WTC11 (cell line): ENCODE measurements around the gene RBM10. TPM values are rescaled to one million over a fixed set of nuclear protein-coding genes. Genes with fewer than 3 reads are reported as not detected.

ENCODE experiments used
- ATAC-seq: fragments of 200-7000 bp; cut with Tn5 transposase; 2 replicates; pipeline ENCODE4 v1.10.0; 2021; ENCODE audit warnings: mild to moderate bottlenecking, moderate library complexity
- CTCF ChIA-PET: fragments of 300-600 bp; sonication (Branson Sonifier 250); formaldehyde crosslinking; loops from one replicate; lab custom pipeline; 2021; ENCODE audit warnings: antibody characterized with exemption; lab: Charles Lee
- POLR2A ChIA-PET: fragments of 350-600 bp; sonication (Branson Sonifier 250); formaldehyde crosslinking; loops from one replicate; lab custom pipeline; 2021; ENCODE audit warnings: antibody characterized with exemption; lab: Charles Lee
- DNase-seq: peaks from one replicate; pipeline ENCODE4 v3.0.0; 2021; ENCODE audit warnings: low spot score
- H3K27ac Mint-ChIP-seq: 2 replicates; pipeline ENCODE4 v1.8.0; 2021; ENCODE audit warnings: mixed read lengths
- H3K27me3 Mint-ChIP-seq: 2 replicates; pipeline ENCODE4 v1.8.0; 2021; ENCODE audit warnings: low read depth, mild to moderate bottlenecking, moderate library complexity, mixed read lengths
- H3K36me3 Mint-ChIP-seq: 2 replicates; pipeline ENCODE4 v1.8.0; 2021; ENCODE audit warnings: mixed read lengths
- H3K4me1 Mint-ChIP-seq: 2 replicates; pipeline ENCODE4 v1.8.0; 2022; ENCODE audit warnings: mixed read lengths
- H3K4me3 Mint-ChIP-seq: 2 replicates; pipeline ENCODE4 v1.8.0; 2021; ENCODE audit warnings: mild to moderate bottlenecking, moderate library complexity, mixed read lengths
- H3K9me3 Mint-ChIP-seq: 2 replicates; pipeline ENCODE4 v1.8.0; 2021; ENCODE audit warnings: mixed read lengths
- ATF1 ChIP-seq: sonication (generic); formaldehyde crosslinking; IDR thresholded peaks from 2 replicates; pipeline ENCODE4 v1.8.1; 2023; ENCODE audit warnings: mild to moderate bottlenecking, moderate library complexity, missing genetic modification reagents
- CREB1 ChIP-seq: sonication (generic); formaldehyde crosslinking; IDR thresholded peaks from 2 replicates; pipeline ENCODE4 v1.8.0; 2023; ENCODE audit warnings: mild to moderate bottlenecking, missing genetic modification reagents
- ELF4 ChIP-seq: sonication (generic); formaldehyde crosslinking; IDR thresholded peaks from 2 replicates; pipeline ENCODE4 v1.8.1; 2022; ENCODE audit warnings: low read depth, mild to moderate bottlenecking, moderate library complexity, missing genetic modification reagents
- EMX1 ChIP-seq: fragments of 250-450 bp; sonication (Bioruptor Pico); IDR thresholded peaks from 2 replicates; pipeline ENCODE4 v1.8.0; 2021; ENCODE audit warnings: mild to moderate bottlenecking
- GRHL2 ChIP-seq: fragments of 250-450 bp; sonication (Bioruptor Pico); IDR thresholded peaks from 2 replicates; pipeline ENCODE4 v1.8.0; 2022; ENCODE audit warnings: mild to moderate bottlenecking, moderate library complexity; ENCODE audit not compliant: insufficient replicate concordance, severe bottlenecking
- HMGA2 ChIP-seq: fragments of 250-450 bp; sonication (Bioruptor Pico); IDR thresholded peaks from 2 replicates; pipeline ENCODE4 v1.4.0; 2021; ENCODE audit warnings: mild to moderate bottlenecking, moderate library complexity
- IRF2 ChIP-seq: sonication (generic); formaldehyde crosslinking; IDR thresholded peaks from 2 replicates; pipeline ENCODE4 v1.8.0; 2022; ENCODE audit warnings: low read depth, missing genetic modification reagents, borderline replicate concordance
- PRRX2 ChIP-seq: fragments of 250-450 bp; sonication (Bioruptor Pico); IDR thresholded peaks from 2 replicates; pipeline ENCODE4 v1.8.0; 2021; ENCODE audit warnings: mild to moderate bottlenecking
- RELA ChIP-seq: sonication (generic); formaldehyde crosslinking; IDR thresholded peaks from 2 replicates; pipeline ENCODE4 v1.8.1; 2022; ENCODE audit warnings: missing genetic modification reagents, mild to moderate bottlenecking, borderline replicate concordance
- SMAD4 ChIP-seq: sonication (generic); formaldehyde crosslinking; IDR thresholded peaks from 2 replicates; pipeline ENCODE4 v1.8.0; 2022; ENCODE audit warnings: mild to moderate bottlenecking, missing genetic modification reagents
- SP1 ChIP-seq: sonication (generic); formaldehyde crosslinking; conservative IDR thresholded peaks from 2 replicates; pipeline ENCODE4 v1.8.1; 2022; ENCODE audit warnings: missing genetic modification reagents
- TEAD4 ChIP-seq: sonication (generic); formaldehyde crosslinking; IDR thresholded peaks from 2 replicates; pipeline ENCODE4 v1.8.0; 2022; ENCODE audit warnings: mild to moderate bottlenecking, missing genetic modification reagents
- ZNF138 ChIP-seq: sonication (generic); formaldehyde crosslinking; conservative IDR thresholded peaks from 2 replicates; pipeline ENCODE4 v1.8.1; 2022; ENCODE audit warnings: mild to moderate bottlenecking, moderate library complexity, missing genetic modification reagents
- ZNF317 ChIP-seq: sonication (generic); formaldehyde crosslinking; IDR thresholded peaks from 2 replicates; pipeline ENCODE4 v1.8.1; 2023; ENCODE audit warnings: low read depth, mild to moderate bottlenecking, moderate library complexity, missing genetic modification reagents, borderline replicate concordance
- ZNF396 ChIP-seq: fragments of 250-450 bp; sonication (Bioruptor Pico); IDR thresholded peaks from 2 replicates; pipeline ENCODE4 v1.8.0; 2021; ENCODE audit warnings: mild to moderate bottlenecking, moderate library complexity, borderline replicate concordance
- ZNF671 ChIP-seq: fragments of 250-450 bp; sonication (Bioruptor Pico); IDR thresholded peaks from 2 replicates; pipeline ENCODE4 v1.8.0; 2021; ENCODE audit warnings: mild to moderate bottlenecking
- total RNA-seq: library from RNA; stranded (reverse); gene quantifications from 3 replicates; pipeline ENCODE4 v1.2.3, GENCODE V29; 2021
- TF ChIP-seq, protein P1 (sequence below): sonication (generic); formaldehyde crosslinking; IDR thresholded peaks from 2 replicates; pipeline ENCODE4 v1.8.0; 2023; ENCODE audit warnings: missing genetic modification reagents
- TF ChIP-seq, protein P2 (sequence below): sonication (generic); formaldehyde crosslinking; conservative IDR thresholded peaks from 2 replicates; pipeline ENCODE4 v1.8.1; 2022; ENCODE audit warnings: mild to moderate bottlenecking, missing genetic modification reagents
- TF ChIP-seq, protein P3 (sequence below): sonication (generic); formaldehyde crosslinking; IDR thresholded peaks from 2 replicates; pipeline ENCODE4 v1.8.1; 2023; ENCODE audit warnings: mild to moderate bottlenecking, missing genetic modification reagents, borderline replicate concordance
- TF ChIP-seq, protein P4 (sequence below): sonication (generic); formaldehyde crosslinking; IDR thresholded peaks from 2 replicates; pipeline ENCODE4 v1.8.0; 2023; ENCODE audit warnings: mild to moderate bottlenecking, missing genetic modification reagents
- TF ChIP-seq, protein P5 (sequence below): sonication (generic); formaldehyde crosslinking; IDR thresholded peaks from 2 replicates; pipeline ENCODE4 v1.8.0; 2022; ENCODE audit warnings: mild to moderate bottlenecking, missing genetic modification reagents

RBM10 gene
- total RNA-seq, 1 experiment from 2014 or later, result 66.1 TPM

DNA sequence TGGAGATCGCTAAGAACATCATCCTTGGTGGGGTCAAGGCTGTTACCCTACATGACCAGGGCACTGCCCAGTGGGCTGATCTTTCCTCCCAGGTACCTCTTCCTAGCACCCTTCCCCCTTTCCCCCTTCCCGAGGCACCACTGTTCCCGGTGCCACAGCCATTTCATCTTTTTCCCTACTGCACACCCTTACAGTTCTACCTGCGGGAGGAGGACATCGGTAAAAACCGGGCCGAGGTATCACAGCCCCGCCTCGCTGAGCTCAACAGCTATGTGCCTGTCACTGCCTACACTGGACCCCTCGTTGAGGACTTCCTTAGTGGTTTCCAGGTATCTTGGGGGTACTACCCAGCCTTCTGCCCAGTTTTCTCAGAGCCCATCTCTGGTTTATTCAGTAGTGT, 54.3 kb downstream of the RBM10 start:
- POLR2A ChIA-PET, result interaction anchor here (1.4 kb wide), 1 partner anchor 18 kb away, joined by 4 read pairs; no protein-coding TSS in a partner anchor
- CTCF ChIA-PET, result no interaction called here
- no peak for TF ChIP-seq ZNF138 (CRISPR knock-in tag)
- TF ChIP-seq, protein P1, sequence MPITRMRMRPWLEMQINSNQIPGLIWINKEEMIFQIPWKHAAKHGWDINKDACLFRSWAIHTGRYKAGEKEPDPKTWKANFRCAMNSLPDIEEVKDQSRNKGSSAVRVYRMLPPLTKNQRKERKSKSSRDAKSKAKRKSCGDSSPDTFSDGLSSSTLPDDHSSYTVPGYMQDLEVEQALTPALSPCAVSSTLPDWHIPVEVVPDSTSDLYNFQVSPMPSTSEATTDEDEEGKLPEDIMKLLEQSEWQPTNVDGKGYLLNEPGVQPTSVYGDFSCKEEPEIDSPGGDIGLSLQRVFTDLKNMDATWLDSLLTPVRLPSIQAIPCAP (CRISPR knock-in tag), result no peak
- TF ChIP-seq, protein P2, sequence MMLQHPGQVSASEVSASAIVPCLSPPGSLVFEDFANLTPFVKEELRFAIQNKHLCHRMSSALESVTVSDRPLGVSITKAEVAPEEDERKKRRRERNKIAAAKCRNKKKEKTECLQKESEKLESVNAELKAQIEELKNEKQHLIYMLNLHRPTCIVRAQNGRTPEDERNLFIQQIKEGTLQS (CRISPR knock-in tag), result no peak
- TF ChIP-seq, protein P3, sequence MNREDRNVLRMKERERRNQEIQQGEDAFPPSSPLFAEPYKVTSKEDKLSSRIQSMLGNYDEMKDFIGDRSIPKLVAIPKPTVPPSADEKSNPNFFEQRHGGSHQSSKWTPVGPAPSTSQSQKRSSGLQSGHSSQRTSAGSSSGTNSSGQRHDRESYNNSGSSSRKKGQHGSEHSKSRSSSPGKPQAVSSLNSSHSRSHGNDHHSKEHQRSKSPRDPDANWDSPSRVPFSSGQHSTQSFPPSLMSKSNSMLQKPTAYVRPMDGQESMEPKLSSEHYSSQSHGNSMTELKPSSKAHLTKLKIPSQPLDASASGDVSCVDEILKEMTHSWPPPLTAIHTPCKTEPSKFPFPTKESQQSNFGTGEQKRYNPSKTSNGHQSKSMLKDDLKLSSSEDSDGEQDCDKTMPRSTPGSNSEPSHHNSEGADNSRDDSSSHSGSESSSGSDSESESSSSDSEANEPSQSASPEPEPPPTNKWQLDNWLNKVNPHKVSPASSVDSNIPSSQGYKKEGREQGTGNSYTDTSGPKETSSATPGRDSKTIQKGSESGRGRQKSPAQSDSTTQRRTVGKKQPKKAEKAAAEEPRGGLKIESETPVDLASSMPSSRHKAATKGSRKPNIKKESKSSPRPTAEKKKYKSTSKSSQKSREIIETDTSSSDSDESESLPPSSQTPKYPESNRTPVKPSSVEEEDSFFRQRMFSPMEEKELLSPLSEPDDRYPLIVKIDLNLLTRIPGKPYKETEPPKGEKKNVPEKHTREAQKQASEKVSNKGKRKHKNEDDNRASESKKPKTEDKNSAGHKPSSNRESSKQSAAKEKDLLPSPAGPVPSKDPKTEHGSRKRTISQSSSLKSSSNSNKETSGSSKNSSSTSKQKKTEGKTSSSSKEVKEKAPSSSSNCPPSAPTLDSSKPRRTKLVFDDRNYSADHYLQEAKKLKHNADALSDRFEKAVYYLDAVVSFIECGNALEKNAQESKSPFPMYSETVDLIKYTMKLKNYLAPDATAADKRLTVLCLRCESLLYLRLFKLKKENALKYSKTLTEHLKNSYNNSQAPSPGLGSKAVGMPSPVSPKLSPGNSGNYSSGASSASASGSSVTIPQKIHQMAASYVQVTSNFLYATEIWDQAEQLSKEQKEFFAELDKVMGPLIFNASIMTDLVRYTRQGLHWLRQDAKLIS (CRISPR knock-in tag), result no peak
- TF ChIP-seq PRRX2 (CRISPR knock-in tag), result no peak
- no peak for TF ChIP-seq SP1 (CRISPR knock-in tag)
- TF ChIP-seq CREB1, result no peak
- TF ChIP-seq EMX1 (CRISPR knock-in tag), result no peak
- no peak for TF ChIP-seq ZNF396 (CRISPR knock-in tag)
- TF ChIP-seq GRHL2 (CRISPR knock-in tag), result no peak
- TF ChIP-seq RELA (CRISPR knock-in tag), result no peak
- TF ChIP-seq, protein P4, sequence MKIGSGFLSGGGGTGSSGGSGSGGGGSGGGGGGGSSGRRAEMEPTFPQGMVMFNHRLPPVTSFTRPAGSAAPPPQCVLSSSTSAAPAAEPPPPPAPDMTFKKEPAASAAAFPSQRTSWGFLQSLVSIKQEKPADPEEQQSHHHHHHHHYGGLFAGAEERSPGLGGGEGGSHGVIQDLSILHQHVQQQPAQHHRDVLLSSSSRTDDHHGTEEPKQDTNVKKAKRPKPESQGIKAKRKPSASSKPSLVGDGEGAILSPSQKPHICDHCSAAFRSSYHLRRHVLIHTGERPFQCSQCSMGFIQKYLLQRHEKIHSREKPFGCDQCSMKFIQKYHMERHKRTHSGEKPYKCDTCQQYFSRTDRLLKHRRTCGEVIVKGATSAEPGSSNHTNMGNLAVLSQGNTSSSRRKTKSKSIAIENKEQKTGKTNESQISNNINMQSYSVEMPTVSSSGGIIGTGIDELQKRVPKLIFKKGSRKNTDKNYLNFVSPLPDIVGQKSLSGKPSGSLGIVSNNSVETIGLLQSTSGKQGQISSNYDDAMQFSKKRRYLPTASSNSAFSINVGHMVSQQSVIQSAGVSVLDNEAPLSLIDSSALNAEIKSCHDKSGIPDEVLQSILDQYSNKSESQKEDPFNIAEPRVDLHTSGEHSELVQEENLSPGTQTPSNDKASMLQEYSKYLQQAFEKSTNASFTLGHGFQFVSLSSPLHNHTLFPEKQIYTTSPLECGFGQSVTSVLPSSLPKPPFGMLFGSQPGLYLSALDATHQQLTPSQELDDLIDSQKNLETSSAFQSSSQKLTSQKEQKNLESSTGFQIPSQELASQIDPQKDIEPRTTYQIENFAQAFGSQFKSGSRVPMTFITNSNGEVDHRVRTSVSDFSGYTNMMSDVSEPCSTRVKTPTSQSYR (CRISPR knock-in tag), result no peak
- TF ChIP-seq ELF4 (CRISPR knock-in tag), result no peak
- TF ChIP-seq, protein P5, sequence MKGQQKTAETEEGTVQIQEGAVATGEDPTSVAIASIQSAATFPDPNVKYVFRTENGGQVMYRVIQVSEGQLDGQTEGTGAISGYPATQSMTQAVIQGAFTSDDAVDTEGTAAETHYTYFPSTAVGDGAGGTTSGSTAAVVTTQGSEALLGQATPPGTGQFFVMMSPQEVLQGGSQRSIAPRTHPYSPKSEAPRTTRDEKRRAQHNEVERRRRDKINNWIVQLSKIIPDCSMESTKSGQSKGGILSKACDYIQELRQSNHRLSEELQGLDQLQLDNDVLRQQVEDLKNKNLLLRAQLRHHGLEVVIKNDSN (CRISPR knock-in tag), result no peak
- TF ChIP-seq ZNF671 (CRISPR knock-in tag), result no peak
- peak overlapping the region; percentile 68; the same call in 1 of the 2 replicates for H3K27ac Mint-ChIP-seq
- DNase-seq (no peak), ATAC-seq (no peak)
- no peaks in the 10 kb centered on the region for H3K27me3 Mint-ChIP-seq
- H3K4me3 Mint-ChIP-seq, result no peak overlapping the region
- peaks cover 57% of the 10 kb centered on the region for H3K36me3 Mint-ChIP-seq
- H3K9me3 Mint-ChIP-seq, result no peaks in the 10 kb centered on the region
- H3K4me1 Mint-ChIP-seq, result peaks cover 46% of the 10 kb centered on the region

DNA sequence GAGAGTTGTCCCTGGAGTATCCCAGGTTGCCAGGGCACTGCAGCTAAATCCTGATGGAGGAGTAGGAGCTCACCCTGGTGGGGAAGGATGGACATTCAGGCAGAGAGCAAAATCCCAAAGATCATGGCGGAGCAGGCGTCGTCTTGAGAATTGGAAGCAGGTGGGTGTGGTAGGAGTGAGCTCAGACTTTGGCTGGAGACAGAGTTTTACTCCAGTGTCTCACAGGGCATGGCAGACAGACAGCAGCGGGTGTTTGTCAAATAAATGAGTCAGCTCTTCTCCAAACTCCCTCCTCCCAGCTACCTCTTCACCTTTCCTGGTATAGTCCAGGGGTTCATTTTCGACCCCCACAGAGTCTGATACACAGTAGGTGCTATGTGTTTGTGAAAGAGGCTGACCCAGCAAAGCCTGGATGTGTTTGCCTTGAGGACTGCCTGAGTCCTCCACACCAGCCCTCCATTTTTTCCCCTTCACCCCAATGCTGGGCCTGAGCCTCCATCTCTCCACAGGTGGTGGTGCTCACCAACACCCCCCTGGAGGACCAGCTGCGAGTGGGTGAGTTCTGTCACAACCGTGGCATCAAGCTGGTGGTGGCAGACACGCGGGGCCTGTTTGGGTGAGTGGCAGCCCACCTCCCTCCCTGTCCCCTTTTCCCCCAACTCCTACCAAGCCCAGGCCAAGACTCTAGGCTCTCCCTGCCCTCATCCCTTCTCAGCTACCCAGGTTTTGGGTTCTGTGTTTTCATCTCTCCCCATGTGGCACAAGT, 55.5 kb downstream of the RBM10 start:
- Mint-ChIP-seq H3K4me3 (no peak overlapping the region), H3K4me1 (peaks cover 34% of the 10 kb centered on the region), H3K36me3 (peaks cover 66% of the 10 kb centered on the region), H3K27me3 (no peaks in the 10 kb centered on the region), H3K27ac (no peak overlapping the region), H3K9me3 (no peaks in the 10 kb centered on the region)
- TF ChIP-seq SMAD4, result no peak
- TF ChIP-seq ZNF317, result no peak
- TF ChIP-seq, protein P1 (CRISPR knock-in tag), result no peak
- no peak for TF ChIP-seq IRF2 (CRISPR knock-in tag)
- no peak for TF ChIP-seq ATF1 (CRISPR knock-in tag)
- TF ChIP-seq TEAD4 (CRISPR knock-in tag), result no peak
- no peak for TF ChIP-seq HMGA2 (CRISPR knock-in tag)
- no peak for TF ChIP-seq SP1 (CRISPR knock-in tag)
- DNase-seq (no peak), ATAC-seq (no peak)
- CTCF ChIA-PET, result interaction anchor here (0.8 kb wide), 1 partner anchor 17 kb away, joined by 3 read pairs; no protein-coding TSS in a partner anchor
- POLR2A ChIA-PET, result interaction anchor here (0.9 to 1.4 kb wide), 2 partner anchors 9 to 17 kb away, joined by 4 read pairs; no protein-coding TSS in a partner anchor
